Left ventricle myocardium inferior (tissue), 1 donor: ENCODE data around the gene ST3GAL3. TPM values are rescaled to one million over a fixed set of nuclear protein-coding genes. Genes with fewer than 3 reads are reported as not detected.

Source experiments
- DNase-seq: peaks from one replicate; pipeline ENCODE4 v3.0.0-alpha.2; 2020
- H3K27ac ChIP-seq: fragments of 200-600 bp; replicated peaks from 2 replicates; pipeline ENCODE4 v1.8.0; 2021
- H3K27me3 ChIP-seq: fragments of 200-600 bp; 2 replicates; pipeline ENCODE4 v1.8.0; 2021; ENCODE audit warnings: low read depth
- H3K36me3 ChIP-seq: fragments of 200-600 bp; 2 replicates; pipeline ENCODE4 v1.8.0; 2021
- H3K4me1 ChIP-seq: fragments of 200-600 bp; 2 replicates; pipeline ENCODE4 v1.8.0; 2021
- H3K4me3 ChIP-seq: fragments of 200-600 bp; 2 replicates; pipeline ENCODE4 v1.8.0; 2021; ENCODE audit warnings: mild to moderate bottlenecking, moderate library complexity
- H3K9me3 ChIP-seq: fragments of 200-600 bp; replicated peaks from 2 replicates; pipeline ENCODE4 v1.8.0; 2021
- intact Hi-C: fragments of 100-400 bp; cut with micrococcal nuclease; formaldehyde crosslinking; loops from one replicate; pipeline ENCODE4 v1.11.0; 2022
- total RNA-seq: library from RNA; stranded (reverse); fragmentation: NEBNext Ultra II Directional; extraction: Animal tissue kit (Norgen Biotek cat#: 25700); gene quantifications from one replicate; pipeline ENCODE4 v1.2.1, GENCODE V29; 2021
- TF ChIP-seq, protein P1 (sequence below): fragments of 200-600 bp; IDR thresholded peaks from 2 replicates; pipeline ENCODE4 v1.8.0; 2021; ENCODE audit warnings: antibody characterized with exemption, mild to moderate bottlenecking, borderline replicate concordance
- donor health status: DM: no; HTN: yes; CAD: no; lungs with severe emphysema.

Gene ST3GAL3
- total RNA-seq, 1 donor from 2014 or later, result 29.9 TPM

DNA sequence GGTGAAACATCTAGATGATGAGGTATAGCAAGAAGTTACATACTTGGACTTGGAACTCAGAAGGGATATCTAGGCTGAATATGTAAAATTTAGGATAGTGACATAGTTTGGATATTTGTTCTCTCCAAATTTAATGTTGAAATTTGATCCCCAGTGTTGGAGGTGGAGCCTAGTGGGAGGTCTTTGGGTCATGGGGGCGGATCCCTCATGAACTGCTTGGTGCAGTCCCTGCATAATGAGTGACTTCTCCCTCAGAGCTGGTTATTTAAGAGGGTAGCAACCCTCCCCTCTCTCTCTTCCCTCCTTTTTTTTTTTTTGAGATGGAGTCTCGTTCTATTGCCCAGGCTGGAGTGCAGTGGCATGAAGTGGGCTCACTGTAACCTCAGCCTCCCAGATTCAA, 15.5 kb downstream of the ST3GAL3 start:
- Histone ChIP-seq H3K4me3 (no peak overlapping the region), H3K27me3 (no peaks in the 10 kb centered on the region), H3K4me1 (peaks cover 14% of the 10 kb centered on the region), H3K27ac (no peak overlapping the region), H3K36me3 (no peaks in the 10 kb centered on the region), H3K9me3 (no peaks in the 10 kb centered on the region)
- no peak for DNase-seq
- intact Hi-C loops, result no loop called here
- TF ChIP-seq, protein P1, sequence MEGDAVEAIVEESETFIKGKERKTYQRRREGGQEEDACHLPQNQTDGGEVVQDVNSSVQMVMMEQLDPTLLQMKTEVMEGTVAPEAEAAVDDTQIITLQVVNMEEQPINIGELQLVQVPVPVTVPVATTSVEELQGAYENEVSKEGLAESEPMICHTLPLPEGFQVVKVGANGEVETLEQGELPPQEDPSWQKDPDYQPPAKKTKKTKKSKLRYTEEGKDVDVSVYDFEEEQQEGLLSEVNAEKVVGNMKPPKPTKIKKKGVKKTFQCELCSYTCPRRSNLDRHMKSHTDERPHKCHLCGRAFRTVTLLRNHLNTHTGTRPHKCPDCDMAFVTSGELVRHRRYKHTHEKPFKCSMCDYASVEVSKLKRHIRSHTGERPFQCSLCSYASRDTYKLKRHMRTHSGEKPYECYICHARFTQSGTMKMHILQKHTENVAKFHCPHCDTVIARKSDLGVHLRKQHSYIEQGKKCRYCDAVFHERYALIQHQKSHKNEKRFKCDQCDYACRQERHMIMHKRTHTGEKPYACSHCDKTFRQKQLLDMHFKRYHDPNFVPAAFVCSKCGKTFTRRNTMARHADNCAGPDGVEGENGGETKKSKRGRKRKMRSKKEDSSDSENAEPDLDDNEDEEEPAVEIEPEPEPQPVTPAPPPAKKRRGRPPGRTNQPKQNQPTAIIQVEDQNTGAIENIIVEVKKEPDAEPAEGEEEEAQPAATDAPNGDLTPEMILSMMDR, result no peak

DNA sequence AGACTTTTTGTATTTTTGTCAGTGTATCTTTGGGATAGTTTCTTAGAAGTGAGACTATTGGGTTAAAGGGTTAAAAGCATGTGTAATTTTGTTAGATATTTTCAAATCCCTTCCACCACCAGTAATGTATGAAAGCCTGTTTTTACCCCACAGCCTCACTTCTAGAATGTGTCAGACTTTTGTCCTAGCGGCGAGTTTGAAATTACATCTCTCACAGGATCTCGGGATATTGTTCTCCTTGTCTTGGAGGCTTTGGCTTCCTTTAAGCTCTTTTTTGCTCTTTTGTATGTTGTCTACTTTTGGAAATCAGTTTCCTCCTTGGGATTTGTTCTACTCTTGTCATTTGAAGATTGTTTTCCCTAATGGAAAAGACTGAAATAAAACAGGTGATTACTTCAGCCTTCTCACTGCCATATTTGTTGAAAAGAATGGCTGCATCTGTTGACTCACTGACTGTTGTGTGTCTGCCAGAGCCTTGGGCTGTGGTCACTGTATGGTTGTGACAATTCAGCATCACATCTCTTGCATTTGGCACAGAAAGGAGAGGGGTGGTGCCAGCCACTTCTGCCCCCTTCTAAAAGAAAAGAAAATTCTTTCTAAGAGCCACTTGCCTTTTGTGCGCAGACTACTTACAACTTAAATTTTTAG, 22.6 kb downstream of the ST3GAL3 start:
- Histone ChIP-seq H3K4me3 (no peak overlapping the region), H3K4me1 (peaks cover 6% of the 10 kb centered on the region), H3K36me3 (no peaks in the 10 kb centered on the region), H3K9me3 (no peaks in the 10 kb centered on the region), H3K27me3 (no peaks in the 10 kb centered on the region), H3K27ac (no peak overlapping the region)
- DNase-seq, result no peak
- TF ChIP-seq, protein P1, result no peak
- intact Hi-C loops, result no loop called here

DNA sequence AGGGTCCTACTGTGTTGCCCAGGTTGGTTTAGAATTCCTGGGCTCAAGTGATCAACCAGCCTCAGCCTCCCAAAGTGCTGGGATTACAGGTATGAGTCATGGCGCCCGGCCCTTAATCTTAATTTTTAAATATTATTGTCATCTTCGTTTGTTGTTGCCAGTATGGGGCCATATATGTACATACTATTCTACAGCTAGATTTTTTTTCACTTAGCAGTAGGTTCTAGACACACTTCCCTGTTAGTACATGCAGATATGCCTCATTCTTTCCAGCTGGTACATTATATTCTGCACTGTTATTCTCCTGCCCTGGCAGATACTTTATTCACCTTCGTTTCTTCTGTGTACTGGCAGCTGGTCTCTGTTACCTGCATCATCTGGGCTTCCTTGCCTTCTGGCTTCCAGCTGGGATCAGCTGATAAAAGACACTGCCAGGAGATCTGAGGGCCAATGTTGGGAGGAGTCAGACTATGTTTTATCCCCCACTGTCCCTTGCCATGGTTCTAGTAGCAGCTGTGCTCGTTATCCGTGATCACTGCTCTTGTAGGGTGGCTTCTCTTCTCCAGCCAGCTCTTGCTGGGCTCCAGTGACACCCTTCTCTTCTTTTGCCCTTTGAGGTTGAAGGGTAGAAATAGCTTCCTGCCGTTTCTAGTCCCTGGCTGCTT, 24.7 kb downstream of the ST3GAL3 start:
- DNase-seq, result no peak
- H3K9me3 ChIP-seq, result no peaks in the 10 kb centered on the region
- H3K4me1 ChIP-seq, result peaks cover 6% of the 10 kb centered on the region
- TF ChIP-seq, protein P1, result no peak
- H3K27me3 ChIP-seq, result no peaks in the 10 kb centered on the region
- H3K36me3 ChIP-seq, result peaks cover 10% of the 10 kb centered on the region
- no peak overlapping the region for H3K4me3 ChIP-seq
- intact Hi-C loops, result no loop called here
- no peak overlapping the region for H3K27ac ChIP-seq

DNA sequence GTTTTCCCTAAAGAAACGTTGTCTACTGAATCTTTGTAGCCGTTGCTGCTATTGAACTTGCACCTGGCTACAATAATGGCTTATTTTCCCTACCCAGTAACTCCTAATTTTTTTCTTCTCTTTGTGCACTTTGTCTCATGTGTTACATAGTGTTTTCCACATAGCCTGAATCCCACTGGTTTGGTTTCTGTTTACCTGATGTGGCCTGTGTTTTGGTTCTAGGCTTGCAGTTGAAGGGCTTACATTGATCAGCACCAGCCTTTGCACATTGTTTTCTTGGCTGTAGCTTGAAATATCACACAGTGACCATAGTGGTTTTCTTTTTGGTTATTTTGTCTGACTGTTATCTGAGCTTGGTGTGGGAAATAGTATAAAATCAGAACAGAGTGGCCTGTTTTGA, 29.5 kb downstream of the ST3GAL3 start:
- H3K36me3 ChIP-seq, result peaks cover 32% of the 10 kb centered on the region
- intact Hi-C loops, result no loop called here
- H3K4me1 ChIP-seq, result peaks cover 4% of the 10 kb centered on the region
- H3K27ac ChIP-seq, result no peak overlapping the region
- TF ChIP-seq, protein P1, result no peak
- H3K9me3 ChIP-seq, result no peaks in the 10 kb centered on the region
- DNase-seq, result no peak
- H3K27me3 ChIP-seq, result no peaks in the 10 kb centered on the region
- H3K4me3 ChIP-seq, result no peak overlapping the region

DNA sequence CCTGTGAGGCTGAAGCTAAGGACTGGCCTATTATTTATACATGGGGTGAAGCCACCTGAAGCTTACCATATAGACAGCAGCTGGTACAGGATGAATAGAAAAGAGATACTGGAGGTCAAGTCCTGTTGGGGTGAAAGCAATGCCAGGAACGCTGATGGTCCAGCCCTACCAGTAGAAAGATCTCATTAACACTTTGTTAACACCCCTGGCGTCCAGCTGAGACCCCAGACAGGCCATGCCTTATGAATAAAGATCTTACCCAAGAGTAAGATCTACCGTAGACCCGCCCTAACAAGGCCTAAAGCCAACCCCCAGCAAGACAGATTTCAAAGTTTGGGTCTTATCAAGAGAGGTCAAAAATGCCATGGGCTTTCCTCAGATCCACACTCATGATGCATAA, 34.7 kb downstream of the ST3GAL3 start:
- Histone ChIP-seq H3K27me3 (no peaks in the 10 kb centered on the region), H3K27ac (no peak overlapping the region), H3K36me3 (peaks cover 21% of the 10 kb centered on the region), H3K4me1 (peaks cover 11% of the 10 kb centered on the region), H3K9me3 (no peaks in the 10 kb centered on the region), H3K4me3 (no peak overlapping the region)
- TF ChIP-seq, protein P1, result no peak
- no peak for DNase-seq
- intact Hi-C loops, result no loop called here
